GM12878 (cell line): ENCODE results near the gene CPSF3. TPM values are rescaled to one million over a fixed set of nuclear protein-coding genes. Genes with fewer than 3 reads are reported as not detected.

Experiments
- ATAC-seq: fragments of 200-7000 bp; cut with Tn5 transposase; 3 replicates; pipeline ENCODE4 v1.9.1; 2020; ENCODE audit warnings: mild to moderate bottlenecking, moderate library complexity
- BruUV-seq: library from RNA; stranded (reverse); fragments of 400-500 nt; replicated peaks from 2 replicates; lab custom pipeline; 2021; lab: Mats Ljungman, UMichigan
- CTCF ChIA-PET: fragments of 300-600 bp; sonication (Branson Sonifier 250); formaldehyde crosslinking; extraction: SDS; loops from one replicate; lab custom pipeline; 2021; ENCODE audit warnings: inconsistent platforms; lab: Yijun Ruan, JAX
- POLR2A ChIA-PET: fragments of 350-600 bp; formaldehyde crosslinking; extraction: SDS; loops from one replicate; lab custom pipeline; 2021; ENCODE audit warnings: inconsistent platforms; lab: Charles Lee
- RAD21 ChIA-PET: fragments of 300-600 bp; sonication (Branson Sonifier 250); formaldehyde crosslinking; loops from one replicate; lab custom pipeline; 2023; ENCODE audit warnings: antibody characterized with exemption; ENCODE audit not compliant: unreplicated experiment; lab: Charles Lee
- SMC1A ChIA-PET: fragments of 300-600 bp; sonication (Branson Sonifier 250); formaldehyde crosslinking; loops from one replicate; lab custom pipeline; 2023; ENCODE audit not compliant: unreplicated experiment, uncharacterized antibody; lab: Charles Lee
- DNase-seq: peaks from one replicate; pipeline ENCODE4 v3.0.0-alpha.2; 2011; ENCODE audit warnings: low read depth, low spot score
- FAIRE-seq: peaks from 3 replicates; lab custom pipeline; 2011; peaks lifted over from hg19 to GRCh38; lab: Jason Lieb, UNC
- H2AFZ ChIP-seq: 2 replicates; pipeline ENCODE4 v1.6.0; 2011; ENCODE audit warnings: low read depth, low read length, control low read depth; ENCODE audit not compliant: control insufficient read depth
- H3K27ac ChIP-seq: 2 replicates; pipeline ENCODE4 v1.5.1; 2011; ENCODE audit warnings: control low read depth; ENCODE audit not compliant: control insufficient read depth, insufficient read depth
- H3K27me3 ChIP-seq, 2 experiments: replicated peaks in 1 of 2; 2 replicates each; pipeline versions ENCODE4 v1.6.0 to v1.6.1; 2011; ENCODE audit warnings: low read length in 1 of 2; ENCODE audit not compliant: control insufficient read depth in 2 of 2, insufficient read depth in 2 of 2
- H3K36me3 ChIP-seq, 2 experiments: 2 replicates each; pipeline ENCODE4 v1.5.1; 2011; ENCODE audit warnings: low read length in 1 of 2; ENCODE audit not compliant: control insufficient read depth in 2 of 2, insufficient read depth in 2 of 2
- H3K4me1 ChIP-seq: 2 replicates; pipeline ENCODE4 v1.6.1; 2011; ENCODE audit warnings: mild to moderate bottlenecking, low read length, moderate library complexity, mixed read lengths; ENCODE audit not compliant: control insufficient read depth, insufficient read depth
- H3K4me2 ChIP-seq: 2 replicates; pipeline ENCODE4 v1.6.0; 2011; ENCODE audit warnings: control low read depth; ENCODE audit not compliant: control insufficient read depth, insufficient read depth
- H3K4me3 ChIP-seq: fragments of 200-600 bp; sonication (generic); 2 replicates; pipeline ENCODE4 v1.5.1; 2016
- H3K79me2 ChIP-seq: 2 replicates; pipeline ENCODE4 v1.6.0; 2011; ENCODE audit warnings: low read length; ENCODE audit not compliant: control insufficient read depth, insufficient read depth
- H3K9ac ChIP-seq: 2 replicates; pipeline ENCODE4 v1.8.0; 2011; ENCODE audit warnings: low read length, control low read depth, mixed read lengths; ENCODE audit not compliant: control insufficient read depth, insufficient read depth
- H3K9me3 ChIP-seq: replicated peaks from 3 replicates; pipeline ENCODE4 v1.5.1; 2011; ENCODE audit warnings: mild to moderate bottlenecking, low read length; ENCODE audit not compliant: control insufficient read depth, insufficient read depth
- H4K20me1 ChIP-seq: 2 replicates; pipeline ENCODE4 v1.6.0; 2011; ENCODE audit not compliant: control insufficient read depth, insufficient read depth
- BCL3 ChIP-seq: IDR thresholded peaks from 2 replicates; pipeline ENCODE4 v1.6.1; 2011; ENCODE audit warnings: borderline replicate concordance, low read depth, mild to moderate bottlenecking, moderate library complexity, low read length; ENCODE audit not compliant: insufficient read depth, poor library complexity, severe bottlenecking
- E2F8 ChIP-seq: fragments of 450-650 bp; IDR thresholded peaks from 2 replicates; pipeline ENCODE4 v1.6.1; 2018; ENCODE audit warnings: mild to moderate bottlenecking, low read depth, moderate library complexity; ENCODE audit not compliant: partially characterized antibody
- ETV6 ChIP-seq, 2 experiments: fragments of 450-650 bp in 1 of 2; IDR thresholded peaks in 1 of 2; conservative IDR thresholded peaks in 1 of 2; 2 replicates each; pipeline ENCODE4 v1.6.1; 2014; ENCODE audit warnings: antibody characterized with exemption in 1 of 2, borderline replicate concordance in 1 of 2, low read depth in 1 of 2, mild to moderate bottlenecking in 1 of 2, moderate library complexity in 1 of 2
- WGBS: methylation state at CpG from one replicate; pipeline ENCODE4 v1.1.6; 2016; ENCODE audit warnings: low lambda C conversion rate; ENCODE audit not compliant: insufficient replicate concordance, insufficient coverage; ENCODE audit errors: missing lambda C conversion rate; 5-methylcytosine and 5-hydroxymethylcytosine counted together
- in situ Hi-C: fragments of 300-500 bp; cut with MboI; formaldehyde crosslinking; loops from 9 replicates; pipeline ENCODE4 v1.14.3; 2018; ENCODE audit warnings: mixed read lengths
- intact Hi-C: fragments of 100-400 bp; cut with micrococcal nuclease; formaldehyde crosslinking; loops from one replicate; pipeline ENCODE4 v1.14.2; 2022; ENCODE audit not compliant: unreplicated experiment
- polyA plus RNA-seq, 11 experiments: library from polyadenylated mRNA; depleted of rRNA in 4 of 11; unstranded in 6 of 11; stranded (reverse) in 5 of 11; fragments of >200 nt; fragmentation: Nextera tagmentation in 4 of 11; fragmentation: Illumina TruSeq in 1 of 11; extraction: Ambion mirVana in 4 of 11; extraction: Trizol in 1 of 11; gene quantifications; 1 replicate in 1 of 11; 2 replicates in 10 of 11; pipeline versions ENCODE4 v1.2.1 to v1.2.3, GENCODE V29; 2011 to 2016; ENCODE audit warnings: inconsistent platforms in 2 of 11, missing spikeins in 2 of 11, low read depth in 1 of 11
- total RNA-seq, 4 experiments: library from RNA; depleted of rRNA in 3 of 4; stranded (reverse); fragments of >200 nt in 3 of 4; fragmentation: Illumina TruSeq in 1 of 4; extraction: Trizol in 1 of 4; gene quantifications; 2 replicates each; pipeline versions ENCODE4 v1.2.1 to v1.2.3, GENCODE V29; 2013 to 2021
- TF ChIP-seq, protein P1 (sequence below): IDR thresholded peaks from 2 replicates; pipeline ENCODE4 v1.6.1; 2011; ENCODE audit warnings: borderline replicate concordance, low read depth, mild to moderate bottlenecking, moderate library complexity, mixed read lengths, low read length; ENCODE audit not compliant: insufficient read depth; ENCODE audit errors: extremely low read length

CPSF3 gene
- total and polyA plus RNA-seq, 10 of the 15 experiments (the other 5 are each of a cell fraction or from before 2014, with no cell fraction given) = 34.5 to 108 (median 76.1) TPM

GRCh38 chr2:9488583-9489547, 65.4 kb downstream of the CPSF3 start:
- Histone ChIP-seq H3K27me3 (no peaks in the 10 kb centered on the region), H3K36me3 (peaks cover 29 to 43% of the 10 kb centered on the region in 2 experiments), H3K9ac (no peak overlapping the region), H3K4me1 (no peaks in the 10 kb centered on the region), H3K9me3 (no peaks in the 10 kb centered on the region), H3K27ac (no peak overlapping the region), H2AFZ (no peak overlapping the region), H3K4me2 (no peak overlapping the region), H3K79me2 (no peaks in the 10 kb centered on the region), H3K4me3 (no peak overlapping the region), H4K20me1 (no peaks in the 10 kb centered on the region)
- ATAC-seq (no peak), DNase-seq (no peak), FAIRE-seq (no peak)
- POLR2A ChIA-PET = interaction anchor here (1.2 kb wide), 1 partner anchor 15 kb away, joined by 3 read pairs; no protein-coding TSS in a partner anchor
- RAD21 ChIA-PET = interaction anchor here (0.6 kb wide), 1 partner anchor 50 kb away, joined by 3 read pairs; no protein-coding TSS in a partner anchor
- SMC1A ChIA-PET = interaction anchor here (0.6 to 0.9 kb wide), 2 partner anchors 22 to 32 kb away, joined by 3 read pairs; no protein-coding TSS in a partner anchor
- CTCF ChIA-PET = interaction anchor here (0.9 kb wide), 1 partner anchor 9 kb away, joined by 3 read pairs; no protein-coding TSS in a partner anchor
- TF ChIP-seq ETV6 (conservative IDR thresholded peaks at IDR 0.05 in 1 of 2, IDR thresholded peaks at IDR 0.05 in 1 of 2; ENCODE audit: borderline replicate concordance in 1 of 2, low read depth in 1 of 2) (no peak), BCL3 (no peak), E2F8 (no peak)
- TF ChIP-seq, protein P1, sequence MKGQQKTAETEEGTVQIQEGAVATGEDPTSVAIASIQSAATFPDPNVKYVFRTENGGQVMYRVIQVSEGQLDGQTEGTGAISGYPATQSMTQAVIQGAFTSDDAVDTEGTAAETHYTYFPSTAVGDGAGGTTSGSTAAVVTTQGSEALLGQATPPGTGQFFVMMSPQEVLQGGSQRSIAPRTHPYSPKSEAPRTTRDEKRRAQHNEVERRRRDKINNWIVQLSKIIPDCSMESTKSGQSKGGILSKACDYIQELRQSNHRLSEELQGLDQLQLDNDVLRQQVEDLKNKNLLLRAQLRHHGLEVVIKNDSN = no peak
- 100% methylated on average over 1 of the region's 1 CpG for WGBS
- intact Hi-C loops (no loop called here), in situ Hi-C loops (no loop called here)
- no TSS peak for BruUV-seq
